Smooth muscle cell (in vitro differentiated cells): ENCODE data around the gene GIT2. TPM values are rescaled to one million over a fixed set of nuclear protein-coding genes. Genes with fewer than 3 reads are reported as not detected.

Experiments used
- DNase-seq: peaks from one replicate; lab custom pipeline; 2025; ENCODE audit not compliant: unreplicated experiment; lab: John Stamatoyannopoulos, UW
- H2AFZ ChIP-seq: fragments of 200-600 bp; sonication (generic); 2 replicates; pipeline ENCODE4 v1.6.0; 2016; ENCODE audit warnings: antibody characterized with exemption, low read depth, mild to moderate bottlenecking
- H3F3A ChIP-seq: fragments of 200-600 bp; sonication (generic); 2 replicates; pipeline ENCODE4 v1.6.0; 2017; ENCODE audit warnings: antibody characterized with exemption, low read depth
- H3K27ac ChIP-seq: fragments of 200-600 bp; sonication (generic); 2 replicates; pipeline ENCODE4 v1.5.1; 2016; ENCODE audit warnings: low read depth, mild to moderate bottlenecking
- H3K27me3 ChIP-seq: fragments of 200-600 bp; sonication (generic); 2 replicates; pipeline ENCODE4 v1.6.1; 2016; ENCODE audit warnings: low read depth, mild to moderate bottlenecking
- H3K36me3 ChIP-seq: fragments of 200-600 bp; sonication (generic); 2 replicates; pipeline ENCODE4 v1.5.1; 2016; ENCODE audit warnings: low read depth
- H3K4me1 ChIP-seq: fragments of 200-600 bp; sonication (generic); 2 replicates; pipeline ENCODE4 v1.5.1; 2016; ENCODE audit warnings: low read depth
- H3K4me2 ChIP-seq: fragments of 200-600 bp; sonication (generic); 2 replicates; pipeline ENCODE4 v1.6.0; 2016; ENCODE audit warnings: mild to moderate bottlenecking
- H3K4me3 ChIP-seq: fragments of 200-600 bp; sonication (generic); 2 replicates; pipeline ENCODE4 v1.5.1; 2016; ENCODE audit warnings: mild to moderate bottlenecking
- H3K79me2 ChIP-seq: fragments of 200-600 bp; sonication (generic); 2 replicates; pipeline ENCODE4 v1.6.0; 2016; ENCODE audit warnings: low read depth, mild to moderate bottlenecking
- H3K9ac ChIP-seq: fragments of 200-600 bp; sonication (generic); 2 replicates; pipeline ENCODE4 v1.6.0; 2016; ENCODE audit warnings: low read depth
- H3K9me3 ChIP-seq: fragments of 200-600 bp; sonication (generic); replicated peaks from 2 replicates; pipeline ENCODE4 v1.5.1; 2016; ENCODE audit warnings: low read depth
- H4K20me1 ChIP-seq: fragments of 200-600 bp; sonication (generic); 2 replicates; pipeline ENCODE4 v1.6.0; 2016; ENCODE audit warnings: low read depth
- CTCF ChIP-seq: fragments of 200-600 bp; sonication (generic); IDR thresholded peaks from 2 replicates; pipeline ENCODE4 v1.5.1; 2017; ENCODE audit warnings: borderline replicate concordance, mild to moderate bottlenecking, antibody characterized with exemption; ENCODE audit not compliant: insufficient read depth, poor library complexity, severe bottlenecking
- WGBS: methylation state at CpG from one replicate; pipeline ENCODE4 v1.1.7; 2016; ENCODE audit warnings: low lambda C conversion rate; 5-methylcytosine and 5-hydroxymethylcytosine counted together
- polyA plus RNA-seq: library from polyadenylated mRNA; unstranded; fragments of >200 nt; fragmentation: Nextera tagmentation; extraction: Ambion mirVana; gene quantifications from 2 replicates; pipeline ENCODE4 v1.2.1, GENCODE V29; 2016
- total RNA-seq: library from RNA; depleted of rRNA; stranded (reverse); fragments of >200 nt; gene quantifications from 2 replicates; pipeline ENCODE4 v1.2.3, GENCODE V29; 2014

GIT2 gene
- total and polyA plus RNA-seq, 2 experiments from 2014 or later: 20.3 to 27.3 TPM

GRCh38 chr12:109897029-109897428, 99.1 kb downstream of the GIT2 start:
- Histone ChIP-seq H3K27me3 (no peaks in the 10 kb centered on the region), H3K27ac (no peak overlapping the region), H3K36me3 (no peaks in the 10 kb centered on the region), H3K9me3 (no peaks in the 10 kb centered on the region), H3F3A (no peaks in the 10 kb centered on the region), H2AFZ (no peak overlapping the region), H3K9ac (no peak overlapping the region), H4K20me1 (no peaks in the 10 kb centered on the region), H3K4me3 (no peak overlapping the region), H3K4me1 (peaks cover 6% of the 10 kb centered on the region), H3K79me2 (no peaks in the 10 kb centered on the region), H3K4me2 (no peak overlapping the region)
- no peak for TF ChIP-seq CTCF
- DNase-seq: no peak
- WGBS: 96% methylated on average over 6 of the region's 6 CpGs

- Histone ChIP-seq H3F3A (no peaks in the 10 kb centered on the region), H2AFZ (no peak overlapping the region), H3K4me3 (no peak overlapping the region), H3K27me3 (no peaks in the 10 kb centered on the region), H3K4me2 (no peak overlapping the region), H4K20me1 (no peaks in the 10 kb centered on the region), H3K9me3 (no peaks in the 10 kb centered on the region), H3K9ac (no peak overlapping the region), H3K36me3 (no peaks in the 10 kb centered on the region), H3K79me2 (no peaks in the 10 kb centered on the region), H3K27ac (no peak overlapping the region), H3K4me1 (peaks cover 6% of the 10 kb centered on the region)
- WGBS: 90% methylated on average over 6 of the region's 6 CpGs
- no peak for TF ChIP-seq CTCF
- DNase-seq: no peak
Observed at GRCh38 chr12:109896188-109896587, 100.0 kb downstream of the GIT2 start.

GRCh38 chr12:109894939-109895338, 101.2 kb downstream of the GIT2 start:
- H3F3A ChIP-seq: no peaks in the 10 kb centered on the region
- DNase-seq: no peak
- H3K27ac ChIP-seq: no peak overlapping the region
- no peak overlapping the region for H2AFZ ChIP-seq
- no peak overlapping the region for H3K9ac ChIP-seq
- peaks cover 6% of the 10 kb centered on the region for H3K4me1 ChIP-seq
- no peak overlapping the region for H3K4me2 ChIP-seq
- no peak for TF ChIP-seq CTCF
- no peaks in the 10 kb centered on the region for H3K27me3 ChIP-seq
- H3K9me3 ChIP-seq: no peaks in the 10 kb centered on the region
- H3K4me3 ChIP-seq: no peak overlapping the region
- H4K20me1 ChIP-seq: no peaks in the 10 kb centered on the region
- no peaks in the 10 kb centered on the region for H3K36me3 ChIP-seq
- H3K79me2 ChIP-seq: no peaks in the 10 kb centered on the region
- 69% methylated on average over 4 of the region's 4 CpGs for WGBS

GRCh38 chr12:109893261-109893995, 102.7 kb downstream of the GIT2 start:
- H3K36me3 ChIP-seq: no peaks in the 10 kb centered on the region
- H3K27ac ChIP-seq: no peak overlapping the region
- no peaks in the 10 kb centered on the region for H3K27me3 ChIP-seq
- 88% methylated on average over 7 of the region's 7 CpGs for WGBS
- no peak overlapping the region for H3K9ac ChIP-seq
- H2AFZ ChIP-seq: no peak overlapping the region
- H3K79me2 ChIP-seq: no peaks in the 10 kb centered on the region
- TF ChIP-seq CTCF: no peak
- H3K4me2 ChIP-seq: no peak overlapping the region
- H3K9me3 ChIP-seq: no peaks in the 10 kb centered on the region
- H3K4me3 ChIP-seq: no peak overlapping the region
- no peak for DNase-seq
- H3F3A ChIP-seq: no peaks in the 10 kb centered on the region
- H3K4me1 ChIP-seq: no peaks in the 10 kb centered on the region
- H4K20me1 ChIP-seq: no peaks in the 10 kb centered on the region
